ENCODE measurements around the gene KRCC1.

The KRCC1 gene

DNA sequence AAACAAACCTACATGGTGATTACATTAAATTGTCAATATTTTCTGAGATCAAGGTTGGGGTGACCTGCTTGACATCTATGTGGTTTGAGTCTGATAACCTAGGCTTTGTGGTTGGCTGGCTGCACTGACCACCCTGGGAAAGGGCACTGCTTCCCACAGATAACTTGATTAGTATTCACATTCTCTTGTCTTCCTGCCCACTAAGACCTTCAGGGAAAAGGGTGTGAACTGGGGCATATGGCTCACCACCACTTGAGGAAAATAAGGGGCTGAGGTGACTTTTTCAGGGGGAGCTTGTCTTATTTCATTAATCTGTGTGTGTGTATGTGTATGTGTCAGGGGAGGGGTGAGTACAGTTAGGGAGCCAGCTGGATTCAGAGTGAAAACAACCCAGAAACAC is 13.5 kb upstream of the KRCC1 start:
- TF ChIP-seq, protein P1, sequence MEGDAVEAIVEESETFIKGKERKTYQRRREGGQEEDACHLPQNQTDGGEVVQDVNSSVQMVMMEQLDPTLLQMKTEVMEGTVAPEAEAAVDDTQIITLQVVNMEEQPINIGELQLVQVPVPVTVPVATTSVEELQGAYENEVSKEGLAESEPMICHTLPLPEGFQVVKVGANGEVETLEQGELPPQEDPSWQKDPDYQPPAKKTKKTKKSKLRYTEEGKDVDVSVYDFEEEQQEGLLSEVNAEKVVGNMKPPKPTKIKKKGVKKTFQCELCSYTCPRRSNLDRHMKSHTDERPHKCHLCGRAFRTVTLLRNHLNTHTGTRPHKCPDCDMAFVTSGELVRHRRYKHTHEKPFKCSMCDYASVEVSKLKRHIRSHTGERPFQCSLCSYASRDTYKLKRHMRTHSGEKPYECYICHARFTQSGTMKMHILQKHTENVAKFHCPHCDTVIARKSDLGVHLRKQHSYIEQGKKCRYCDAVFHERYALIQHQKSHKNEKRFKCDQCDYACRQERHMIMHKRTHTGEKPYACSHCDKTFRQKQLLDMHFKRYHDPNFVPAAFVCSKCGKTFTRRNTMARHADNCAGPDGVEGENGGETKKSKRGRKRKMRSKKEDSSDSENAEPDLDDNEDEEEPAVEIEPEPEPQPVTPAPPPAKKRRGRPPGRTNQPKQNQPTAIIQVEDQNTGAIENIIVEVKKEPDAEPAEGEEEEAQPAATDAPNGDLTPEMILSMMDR (IDR thresholded peaks at IDR 0.05; ENCODE audit: low read depth, low read length), result no peak
- DNase-seq (ENCODE audit: low read depth in 2 of 2), result no peak

GRCh38 chr2:88068044-88068443 is 12.5 kb upstream of the KRCC1 start:
- no peak for DNase-seq (ENCODE audit: low read depth in 2 of 2)
- TF ChIP-seq, protein P1 (IDR thresholded peaks at IDR 0.05; ENCODE audit: low read depth, low read length), result no peak
- no peak overlapping the region for H3K4me3 ChIP-seq (replicated peaks in 1 of 2; ENCODE audit: low read depth in 2 of 2, low read length in 2 of 2)

More for the DNA sequence above, 13.5 kb upstream of the KRCC1 start:
- H3K4me3 ChIP-seq (replicated peaks in 1 of 2; ENCODE audit: low read depth in 2 of 2, low read length in 2 of 2), result no peak overlapping the region

- DNase-seq (ENCODE audit: low read depth in 2 of 2), result no peak
- no peak within 1 kb of the TSS for H3K4me3 ChIP-seq (replicated peaks in 1 of 2; ENCODE audit: low read depth in 2 of 2, low read length in 2 of 2)
- TF ChIP-seq, protein P1 (IDR thresholded peaks at IDR 0.05; ENCODE audit: low read depth, low read length), result no peak
These were observed 12.0 kb upstream of the KRCC1 start, which contains the start of gene SMYD1 for GRCh38 chr2:88067598-88067997. TSS of gene SMYD1 (plus strand) at chr2:88067825. CDS start at chr2:88067865, 40 bp downstream.

DNA sequence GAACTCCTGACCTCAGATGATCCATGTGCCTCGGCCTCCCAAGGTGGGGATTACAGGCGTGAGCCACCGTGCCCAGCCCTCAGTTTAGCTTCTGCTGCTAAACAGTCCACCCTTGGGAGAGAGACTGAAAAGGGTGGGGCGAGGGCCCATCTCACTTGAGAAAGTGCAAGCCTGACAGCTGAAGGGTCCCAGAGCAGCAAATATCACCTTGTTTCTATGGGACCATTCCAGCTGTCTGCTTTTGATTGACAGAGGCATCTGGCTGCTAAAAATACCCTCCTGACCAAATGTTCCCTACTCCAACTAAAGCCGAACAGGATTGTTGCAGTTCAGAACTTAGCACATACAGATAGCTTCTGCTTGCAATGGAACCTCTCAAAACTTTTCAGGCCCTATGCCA is 11.6 kb upstream of the KRCC1 start:
- H3K4me3 ChIP-seq (replicated peaks in 1 of 2; ENCODE audit: low read depth in 2 of 2, low read length in 2 of 2), result no peak overlapping the region
- TF ChIP-seq, protein P1 (IDR thresholded peaks at IDR 0.05; ENCODE audit: low read depth, low read length), result no peak
- DNase-seq (ENCODE audit: low read depth in 2 of 2), result no peak

DNA sequence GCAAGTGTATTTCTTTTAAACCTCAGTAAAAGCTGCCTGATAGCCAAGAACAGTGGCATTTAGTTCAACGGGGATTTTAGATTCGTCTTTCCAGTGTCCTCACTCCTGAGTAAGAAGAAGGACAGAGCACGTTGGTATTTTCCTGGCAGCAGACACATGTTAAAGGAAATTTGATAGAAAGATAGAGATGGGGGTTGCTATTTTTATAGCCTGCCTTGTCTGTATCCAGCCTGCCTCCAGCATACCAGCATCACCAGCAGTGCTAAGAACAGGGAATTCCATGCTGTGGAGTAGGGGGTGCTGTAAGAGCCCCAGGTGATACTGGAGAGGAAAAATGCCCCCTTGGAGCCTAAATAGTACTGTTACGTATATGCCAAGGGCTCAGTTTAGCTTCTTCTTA is 11.0 kb upstream of the KRCC1 start:
- DNase-seq (ENCODE audit: low read depth in 2 of 2), result no peak
- TF ChIP-seq, protein P1 (IDR thresholded peaks at IDR 0.05; ENCODE audit: low read depth, low read length), result no peak
- H3K4me3 ChIP-seq (replicated peaks in 1 of 2; ENCODE audit: low read depth in 2 of 2, low read length in 2 of 2), result no peak overlapping the region

GRCh38 chr2:88061295-88061694 is 5.7 kb upstream of the KRCC1 start:
- TF ChIP-seq, protein P1 (IDR thresholded peaks at IDR 0.05; ENCODE audit: low read depth, low read length), result no peak
- DNase-seq (ENCODE audit: low read depth in 2 of 2), result no peak
- no peak overlapping the region for H3K4me3 ChIP-seq (replicated peaks in 1 of 2; ENCODE audit: low read depth in 2 of 2, low read length in 2 of 2)

DNA sequence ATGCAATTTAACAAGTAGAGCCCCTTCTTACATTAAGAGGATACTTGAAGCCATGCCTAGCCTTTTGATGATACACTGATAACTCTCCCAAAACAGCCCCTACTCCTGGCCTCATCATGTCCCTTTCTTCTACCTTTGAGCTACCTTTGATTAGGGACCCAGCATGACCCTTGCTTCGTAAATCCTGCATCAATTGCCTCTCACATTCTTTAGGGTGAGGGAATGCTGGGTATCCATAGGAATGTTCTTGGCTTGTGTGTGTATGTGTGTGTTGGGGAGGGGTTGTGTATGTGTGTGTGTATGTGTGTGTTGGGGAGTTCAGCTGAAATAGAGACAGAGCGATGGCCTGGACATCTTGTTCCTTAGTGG is 5.3 kb upstream of the KRCC1 start:
- TF ChIP-seq, protein P1 (IDR thresholded peaks at IDR 0.05; ENCODE audit: low read depth, low read length), result no peak
- DNase-seq (ENCODE audit: low read depth in 2 of 2), result no peak
- no peak overlapping the region for H3K4me3 ChIP-seq (replicated peaks in 1 of 2; ENCODE audit: low read depth in 2 of 2, low read length in 2 of 2)
